Endothelial cell of hepatic sinusoid (primary cell): ENCODE measurements around the gene SLFN12.
"Not testable (repeated sequence)": the region's sequence is repeated elsewhere in the genome, so short reads cannot be mapped to it uniquely, and the experiment has no call there.

ENCODE experiments used
- in situ Hi-C: cut with HindIII; loops from 2 replicates; pipeline ENCODE4 v1.10.0; 2017; ENCODE audit warnings: low sequenced_read_pairs

The SLFN12 gene

DNA sequence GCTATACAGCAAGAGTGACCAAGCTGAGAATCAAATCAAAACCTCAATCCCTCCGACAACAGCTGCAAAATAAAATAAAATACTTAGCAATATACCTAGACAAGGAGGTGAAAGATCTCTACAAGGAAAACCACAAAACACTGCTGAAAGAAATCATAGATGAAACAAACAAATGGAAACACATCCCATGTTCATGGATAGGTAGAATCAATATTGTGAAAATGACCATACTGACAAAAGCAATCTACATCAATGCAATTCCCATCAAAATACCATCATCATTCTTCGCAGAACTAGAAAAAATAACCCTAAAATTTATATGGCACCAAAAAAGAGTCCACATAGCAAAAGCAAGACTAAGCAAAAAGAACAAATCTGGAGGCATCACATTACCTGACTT lies 17.6 kb downstream of the SLFN12 start:
- in situ Hi-C loops: not testable (repeated sequence)

GRCh38 chr17:35414247-35414646 lies 18.1 kb downstream of the SLFN12 start:
- in situ Hi-C loops: no loop called here

DNA sequence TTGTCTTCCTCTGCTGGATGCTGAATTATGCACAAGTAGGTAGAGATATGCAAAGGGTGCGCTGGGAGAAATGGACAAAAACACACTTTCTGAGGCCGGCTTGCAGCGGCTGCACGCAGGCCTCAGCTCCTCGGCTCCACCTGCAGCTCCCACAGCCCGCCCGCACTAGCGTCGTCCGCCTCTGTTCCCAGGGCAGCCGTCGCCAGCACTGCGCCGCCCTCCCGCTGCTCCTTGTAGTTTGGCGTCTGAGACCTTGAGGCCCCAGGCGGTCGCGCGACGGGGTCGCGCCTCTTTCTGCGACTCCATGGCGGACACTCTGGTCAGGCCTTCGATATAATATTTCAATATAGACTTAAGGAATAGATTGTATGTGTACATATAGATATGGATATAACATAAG lies 24.8 kb downstream of the SLFN12 start:
- in situ Hi-C loops: no loop called here

DNA sequence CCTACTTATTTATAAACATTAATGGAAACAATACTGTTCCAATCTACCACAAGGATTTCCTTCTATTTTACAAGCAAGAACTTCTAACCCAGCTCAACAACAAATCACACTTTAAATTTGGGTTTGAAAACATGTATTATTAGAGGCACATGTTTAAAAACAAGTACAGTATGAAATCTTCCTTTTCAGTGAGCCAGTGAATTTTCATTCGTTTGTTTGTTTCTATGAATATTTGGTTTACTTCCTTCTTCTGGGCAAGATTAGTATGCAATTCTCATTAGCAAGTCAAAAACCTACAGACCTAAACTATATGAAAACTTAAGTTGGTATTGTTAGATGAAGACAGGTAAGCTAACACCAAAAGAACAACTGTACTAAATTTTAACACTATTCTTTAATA lies 25.7 kb downstream of the SLFN12 start:
- in situ Hi-C loops: no loop called here

DNA sequence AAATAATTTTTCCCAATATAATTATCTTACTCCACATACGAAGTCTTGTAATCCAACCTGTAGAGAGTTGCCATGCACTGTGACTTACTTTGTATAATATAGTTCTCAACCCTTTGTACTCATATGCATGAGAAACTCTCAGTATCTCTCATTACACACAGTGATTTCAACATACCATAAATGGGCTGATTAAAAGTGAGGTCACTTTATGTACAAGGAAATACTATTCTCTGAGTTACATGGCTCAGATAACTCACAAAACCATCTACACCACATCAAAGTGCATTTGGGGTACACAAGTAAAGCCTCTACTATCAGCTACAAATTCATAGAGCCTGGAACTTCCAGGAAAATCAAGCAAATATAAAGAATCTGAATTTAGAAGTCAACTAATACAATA lies 27.9 kb downstream of the SLFN12 start:
- in situ Hi-C loops: no loop called here

- in situ Hi-C loops: not testable (repeated sequence)
Observed at GRCh38 chr17:35393783-35394182, 38.5 kb downstream of the SLFN12 start.

- in situ Hi-C loops: no loop called here
Observed at GRCh38 chr17:35390663-35391062, 41.6 kb downstream of the SLFN12 start.

DNA sequence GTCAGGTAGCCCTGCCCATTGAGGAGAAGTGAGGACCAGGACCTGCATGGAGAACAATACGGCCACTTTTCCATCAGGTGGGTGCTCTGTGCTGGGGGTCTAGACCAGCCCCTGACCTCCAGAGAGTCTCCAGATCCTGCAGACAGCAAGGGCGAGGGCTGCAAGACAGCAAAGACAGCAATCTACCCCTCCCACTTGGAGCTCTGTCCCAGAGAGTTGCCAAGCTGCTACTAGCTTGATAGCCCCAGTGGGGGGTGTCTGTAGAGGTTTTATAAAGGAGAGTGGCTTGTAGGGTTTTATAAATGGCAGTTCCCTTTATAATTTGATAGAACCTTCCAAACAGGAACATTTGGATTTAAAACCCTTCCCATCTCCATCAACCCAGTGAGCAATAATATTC lies 42.1 kb downstream of the SLFN12 start:
- in situ Hi-C loops: no loop called here

- in situ Hi-C loops: no loop called here
Observed at GRCh38 chr17:35387496-35387895, 44.8 kb downstream of the SLFN12 start.

GRCh38 chr17:35377706-35378105 lies 54.6 kb downstream of the SLFN12 start:
- in situ Hi-C loops: no loop called here

GRCh38 chr17:35377068-35377467 lies 55.2 kb downstream of the SLFN12 start:
- in situ Hi-C loops: no loop called here

DNA sequence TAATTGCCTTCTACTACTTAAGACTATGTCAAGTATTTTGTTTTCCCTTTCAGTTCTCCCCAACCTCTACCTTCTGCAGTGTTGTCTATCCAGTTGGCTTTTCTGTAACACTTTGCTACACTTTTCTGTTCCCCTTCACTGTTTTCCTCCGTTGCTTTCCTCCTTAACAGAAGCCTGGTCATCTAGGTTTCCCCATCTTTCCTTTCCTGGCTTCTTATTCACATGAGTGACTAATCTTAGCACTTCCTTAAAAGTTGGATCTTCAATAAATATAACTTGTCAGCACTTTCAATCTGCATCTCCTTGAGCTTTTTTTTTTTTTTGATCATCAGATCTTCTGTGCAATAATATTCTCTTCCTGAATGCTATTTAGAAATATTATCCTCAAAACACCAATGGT lies 56.1 kb downstream of the SLFN12 start:
- in situ Hi-C loops: no loop called here

DNA sequence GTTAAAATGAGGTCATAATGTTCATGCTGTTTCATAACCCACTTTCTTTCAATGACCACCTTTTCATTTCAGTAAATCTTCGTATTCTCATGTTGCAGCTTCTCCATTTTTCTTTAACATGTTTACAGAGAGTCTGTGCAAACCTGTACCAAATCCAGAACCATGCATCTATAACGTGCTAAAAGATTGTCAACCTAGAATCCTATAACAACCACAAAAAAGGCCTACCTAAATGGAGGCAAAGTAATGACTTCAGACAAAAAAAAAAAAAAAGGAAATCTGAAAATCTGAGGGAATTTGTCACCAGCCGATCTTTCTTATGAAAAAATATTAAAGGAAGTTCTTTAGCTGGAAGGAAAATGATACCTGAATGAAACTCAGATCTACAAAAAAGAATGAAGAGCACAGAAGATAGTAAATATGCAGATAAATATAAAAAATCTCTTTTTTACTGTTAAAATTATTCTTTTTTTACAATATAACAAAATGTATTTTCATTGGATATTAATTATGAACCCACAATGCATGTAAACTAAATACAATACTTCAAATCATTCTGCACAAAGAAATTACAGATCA lies 57.4 kb downstream of the SLFN12 start:
- in situ Hi-C loops: no loop called here

DNA sequence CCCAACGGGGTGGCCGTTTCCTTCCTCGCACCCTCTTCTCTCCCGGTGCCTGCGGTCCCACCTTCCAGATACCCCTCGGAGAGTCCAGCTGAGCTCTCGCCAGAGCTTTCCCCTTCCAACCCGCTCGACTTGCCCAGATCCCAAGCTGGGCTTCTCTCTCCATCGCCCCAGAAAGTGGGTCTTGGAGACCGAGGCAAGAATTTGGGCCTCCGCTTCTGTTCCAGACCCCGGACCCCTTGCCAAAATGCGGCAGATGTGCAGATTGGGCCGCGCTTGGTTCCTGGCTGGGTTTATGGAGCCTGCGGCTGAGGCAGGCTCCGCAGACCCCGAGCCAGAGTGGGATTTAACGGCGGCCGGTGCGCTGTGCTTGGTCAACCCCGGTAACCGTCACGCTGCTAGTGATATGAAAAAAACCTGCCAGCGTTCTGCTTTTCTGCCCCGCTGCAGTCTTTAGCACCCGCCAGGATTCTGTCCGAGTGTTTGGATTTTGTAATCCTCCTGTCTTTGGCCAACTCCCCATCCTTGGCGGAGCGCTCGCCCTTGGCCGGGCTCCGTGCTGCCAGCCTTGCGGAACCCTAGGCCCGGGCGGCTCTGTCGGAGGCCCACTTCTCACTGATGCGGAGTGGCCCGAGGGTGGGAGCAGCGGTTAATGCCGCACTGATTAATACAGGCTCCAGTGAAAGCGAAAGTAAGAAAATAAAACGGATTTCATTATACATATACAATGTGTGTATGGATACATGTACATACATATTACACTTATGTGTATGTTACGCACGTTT lies 58.1 kb downstream of the SLFN12 start:
- in situ Hi-C loops: no loop called here

DNA sequence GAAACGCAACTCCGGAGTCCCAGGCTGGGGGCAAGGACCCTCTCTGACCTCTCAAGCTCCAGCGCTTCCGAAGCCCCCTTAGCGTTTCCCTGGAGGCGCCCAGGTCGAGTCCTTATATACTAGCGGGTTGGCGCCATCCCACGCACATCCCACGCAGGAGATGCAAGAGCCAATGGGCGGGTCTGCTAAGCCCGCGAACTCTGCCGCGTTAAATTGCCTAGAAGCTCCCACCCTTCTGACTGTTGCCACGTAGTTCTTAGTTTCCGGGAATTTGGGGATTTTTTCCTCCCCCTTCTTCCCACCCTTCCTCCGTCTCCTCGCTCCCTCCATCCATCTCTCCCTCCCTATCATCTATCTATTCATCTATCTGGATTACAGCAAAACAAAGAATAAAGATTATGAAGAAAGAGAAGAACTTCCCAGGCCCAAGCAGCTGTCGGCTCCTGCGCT lies 58.7 kb downstream of the SLFN12 start, which contains the start of gene SLFN11:
Gene SLFN11, minus strand, starts transcription at position 88 of the 450 bp plus-strand sequence. CDS start 9,814 bp downstream, outside the sequence.
- in situ Hi-C loops: no loop called here

DNA sequence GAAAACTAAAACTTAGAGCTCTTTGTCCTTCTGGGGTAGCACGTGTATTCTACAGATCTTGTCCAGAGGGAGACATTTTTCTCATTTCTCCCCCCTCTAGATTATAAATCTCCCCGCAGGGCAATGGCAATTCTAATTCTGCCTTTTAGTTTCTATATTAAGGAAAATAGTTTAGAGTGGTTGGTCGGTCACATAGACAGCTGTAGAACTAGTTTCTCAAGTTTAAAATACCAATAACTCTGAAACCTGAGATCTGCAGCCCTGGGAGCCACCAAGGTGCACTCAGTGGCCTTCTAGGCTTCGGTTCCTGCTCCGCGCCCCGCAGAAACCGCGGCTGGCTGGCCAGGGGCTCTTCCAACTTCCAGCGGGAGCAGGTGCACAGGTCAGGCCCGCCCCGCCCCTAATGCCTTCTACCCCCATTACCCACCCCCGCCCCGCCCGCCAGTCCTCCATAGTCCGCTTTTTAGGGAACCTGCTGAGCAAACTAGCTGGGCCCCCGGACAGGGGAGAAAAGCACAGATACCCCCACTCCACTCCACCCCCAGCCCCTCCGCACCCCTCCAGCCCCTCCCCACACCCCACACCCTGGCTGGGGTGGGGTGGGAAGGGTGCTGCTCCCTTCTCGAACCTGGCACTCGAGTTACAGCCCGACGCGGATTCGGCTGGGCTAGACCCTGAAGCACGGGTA lies 59.3 kb downstream of the SLFN12 start:
- in situ Hi-C loops: no loop called here

DNA sequence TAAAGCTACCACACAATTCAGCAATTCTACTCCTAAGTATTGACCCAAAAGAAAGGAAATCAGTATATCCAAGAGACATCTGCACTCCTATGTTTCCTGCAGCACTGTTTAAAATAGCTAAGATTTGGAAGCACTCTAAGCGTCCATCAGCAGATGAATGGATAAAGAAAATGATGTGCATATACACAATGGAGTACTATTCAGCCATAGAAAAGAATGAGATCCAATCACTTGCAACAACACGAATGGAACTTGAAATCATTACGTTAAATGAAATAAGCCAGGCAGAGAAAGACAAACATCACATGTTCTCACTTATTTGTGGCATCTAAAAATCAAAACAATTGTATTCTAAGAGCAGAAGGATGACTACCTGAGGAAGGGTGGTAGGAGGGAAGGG lies 60.4 kb downstream of the SLFN12 start:
- in situ Hi-C loops: no loop called here

- in situ Hi-C loops: no loop called here
Observed at GRCh38 chr17:35368081-35368830, 64.0 kb downstream of the SLFN12 start.

DNA sequence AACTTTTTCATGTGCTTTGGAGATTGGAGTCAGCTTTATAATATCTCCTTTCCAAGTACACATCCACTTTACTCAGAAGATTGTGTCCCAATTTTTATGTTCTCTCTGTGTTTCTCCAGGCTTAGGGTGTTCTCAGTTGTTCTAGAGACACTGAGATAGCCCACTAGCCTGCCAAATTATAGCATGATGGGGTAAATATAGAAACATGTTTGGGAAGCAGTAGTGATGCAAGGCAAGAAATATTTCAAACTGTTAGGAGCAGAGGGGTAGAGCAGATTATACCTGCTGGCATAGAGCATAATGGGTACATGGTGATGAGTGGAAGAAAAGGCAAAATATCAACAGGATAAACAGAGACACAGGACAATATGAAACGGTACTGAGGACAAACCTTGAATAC lies 71.3 kb downstream of the SLFN12 start:
- in situ Hi-C loops: no loop called here
